Fibroblast of lung (primary cell): ENCODE results near the gene BRAF.

Source experiments
- CTCF ChIP-seq, 2 donors: IDR thresholded peaks in 1 of 2; conservative IDR thresholded peaks in 1 of 2; 1 replicate in 1 of 2; 2 replicates in 1 of 2; pipeline ENCODE4 v1.5.1; 2011 to 2012; ENCODE audit warnings: low read length in 2 of 2, control low read depth in 1 of 2, inconsistent platforms in 1 of 2, low read depth in 1 of 2, mild to moderate bottlenecking in 1 of 2
- EZH2 ChIP-seq: IDR thresholded peaks from 2 replicates; pipeline ENCODE4 v1.5.1; 2012; ENCODE audit warnings: low read length, control low read depth, mild to moderate bottlenecking; ENCODE audit errors: missing control alignments

DNA sequence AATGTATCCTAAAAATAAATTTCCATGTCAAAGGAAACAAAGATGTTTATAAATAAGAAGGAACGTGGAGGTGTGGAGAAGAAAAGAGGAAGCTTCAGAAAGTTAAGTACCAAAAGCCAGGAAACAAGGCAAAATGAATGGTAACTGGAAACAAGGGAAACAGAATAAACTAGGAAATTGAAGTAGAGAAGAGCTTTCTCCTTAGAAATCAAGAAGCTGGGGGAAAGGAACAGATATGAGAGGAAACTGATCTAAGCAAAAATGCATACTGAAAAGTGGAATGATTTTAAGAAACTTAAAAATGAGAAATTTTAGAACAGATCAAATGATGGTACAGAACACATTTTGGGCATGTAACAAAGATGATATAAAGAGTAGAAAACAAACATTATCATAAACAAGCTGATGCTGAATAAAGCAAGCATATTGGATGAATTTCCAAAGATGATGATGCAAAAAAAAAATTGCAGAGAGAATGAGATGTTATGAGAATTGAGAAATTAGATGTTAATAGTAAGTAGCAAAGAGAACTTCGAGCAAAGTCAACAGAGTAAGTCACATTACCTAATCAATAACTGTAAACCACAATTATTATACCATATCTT, 1.9 kb downstream of the BRAF start:
- TF ChIP-seq CTCF (conservative IDR thresholded peaks at IDR 0.05 in 1 of 2, IDR thresholded peaks at IDR 0.05 in 1 of 2; ENCODE audit: low read depth in 1 of 2, low read length in 2 of 2) (no peak), EZH2 (no peak)
